ENCODE measurements around the gene MSI2.

Gene MSI2

GRCh38 chr17:57505841-57506773 is 249.8 kb downstream of the MSI2 start:
- no peak for DNase-seq (ENCODE audit: low spot score)

- no peak for DNase-seq (ENCODE audit: low spot score)
Observed at GRCh38 chr17:57506774-57507127, 250.4 kb downstream of the MSI2 start.

GRCh38 chr17:57507828-57508227 is 251.5 kb downstream of the MSI2 start:
- no peak for DNase-seq (ENCODE audit: low spot score)

GRCh38 chr17:57508671-57509070 is 252.3 kb downstream of the MSI2 start:
- no peak for DNase-seq (ENCODE audit: low spot score)

- no peak for DNase-seq (ENCODE audit: low spot score)
Observed at GRCh38 chr17:57511475-57512123, 255.3 kb downstream of the MSI2 start.

GRCh38 chr17:57512258-57512657 is 255.9 kb downstream of the MSI2 start:
- DNase-seq (ENCODE audit: low spot score): no peak

GRCh38 chr17:57512691-57513090 is 256.4 kb downstream of the MSI2 start:
- no peak for DNase-seq (ENCODE audit: low spot score)

GRCh38 chr17:57513569-57513968 is 257.2 kb downstream of the MSI2 start:
- no peak for DNase-seq (ENCODE audit: low spot score)

GRCh38 chr17:57514614-57515013 is 258.3 kb downstream of the MSI2 start:
- DNase-seq (ENCODE audit: low spot score): no peak

- no peak for DNase-seq (ENCODE audit: low spot score)
Observed at GRCh38 chr17:57515662-57516211, 259.4 kb downstream of the MSI2 start.

GRCh38 chr17:57516290-57517230 is 260.2 kb downstream of the MSI2 start:
- DNase-seq (ENCODE audit: low spot score): no peak

- DNase-seq (ENCODE audit: low spot score): no peak
Observed at GRCh38 chr17:57517273-57517631, 260.9 kb downstream of the MSI2 start.

GRCh38 chr17:57517632-57518456 is 261.5 kb downstream of the MSI2 start:
- no peak for DNase-seq (ENCODE audit: low spot score)

GRCh38 chr17:57518587-57519581 is 262.6 kb downstream of the MSI2 start:
- no peak for DNase-seq (ENCODE audit: low spot score)

GRCh38 chr17:57519800-57520199 is 263.5 kb downstream of the MSI2 start:
- DNase-seq (ENCODE audit: low spot score): no peak

GRCh38 chr17:57521606-57522005 is 265.3 kb downstream of the MSI2 start:
- no peak for DNase-seq (ENCODE audit: low spot score)

- DNase-seq (ENCODE audit: low spot score): no peak
Observed at GRCh38 chr17:57522042-57523005, 266.0 kb downstream of the MSI2 start.

- DNase-seq (ENCODE audit: low spot score): peak; percentile 55
Observed at GRCh38 chr17:57523926-57524632, 267.8 kb downstream of the MSI2 start.

All from hematopoietic multipotent progenitor cell treated with erythropoietin and hydrocortisone succinate and interleukin-3 and kit ligand, for 17 days (in vitro differentiated cells).